Right cardiac atrium (tissue), 5 donors: ENCODE measurements around the gene CABP4. TPM values are rescaled to one million over a fixed set of nuclear protein-coding genes. Genes with fewer than 3 reads are reported as not detected.

Experiments used
- ATAC-seq, 2 donors: fragments of 200-7000 bp; cut with Tn5 transposase; one replicate each; pipeline versions ENCODE4 v1.8.0 to v1.9.1; 2020; ENCODE audit warnings: moderate library complexity in 2 of 2, mild to moderate bottlenecking in 1 of 2
- DNase-seq, 3 donors: peaks; one replicate each; pipeline ENCODE4 v3.0.0-alpha.2; 2020
- H3K27ac ChIP-seq: one replicate; pipeline ENCODE4 v1.5.1; 2013; ENCODE audit warnings: mild to moderate bottlenecking, low read length, control low read depth, moderate library complexity
- H3K27me3 ChIP-seq: one replicate; pipeline ENCODE4 v1.6.1; 2013; ENCODE audit not compliant: control insufficient read depth, insufficient read depth
- H3K4me1 ChIP-seq: one replicate; pipeline ENCODE4 v1.6.1; 2013; ENCODE audit warnings: low read length; ENCODE audit not compliant: control insufficient read depth, insufficient read depth
- H3K4me3 ChIP-seq: one replicate; pipeline ENCODE4 v1.5.1; 2013; ENCODE audit warnings: low read length, control low read depth
- H3K9me3 ChIP-seq: one replicate; pipeline ENCODE4 v1.6.1; 2013; ENCODE audit warnings: low read length; ENCODE audit not compliant: control insufficient read depth
- WGBS: extraction: QIAGEN DNeasy Blood & Tissue Kit; methylation state at CpG from one replicate; pipeline ENCODE4 v1.1.7; 2013; 5-methylcytosine and 5-hydroxymethylcytosine counted together
- intact Hi-C, 4 donors: fragments of 100-400 bp; cut with DNase I; formaldehyde crosslinking; loops; one replicate each; pipeline versions ENCODE4 v1.11.0 to v1.14.0; 2022 to 2023
- polyA plus RNA-seq: library from polyadenylated mRNA; stranded (reverse); fragments of 200-250 nt; gene quantifications from one replicate; pipeline ENCODE4 v1.2.3, GENCODE V29; 2013
- total RNA-seq, 4 donors: library from RNA; stranded (reverse); fragmentation: NEBNext Ultra II Directional; extraction: Animal tissue kit (Norgen Biotek cat#: 25700); gene quantifications; one replicate each; pipeline ENCODE4 v1.2.1, GENCODE V29; 2021
- donor health status: healthy with polysubstance abuse.
- donor health status: DM: no; HTN: yes; CAD: no.
- donor health status: DM: no; HTN: no; CAD: no.
- donor health status: DM: no; HTN: yes; CAD: no; lungs with severe emphysema.
- donor health status: DM: yes; HTN: yes; CAD: no.

The CABP4 gene
- total and polyA plus RNA-seq, 5 donors = 0.81 to 1.8 (median 1.2) TPM

DNA sequence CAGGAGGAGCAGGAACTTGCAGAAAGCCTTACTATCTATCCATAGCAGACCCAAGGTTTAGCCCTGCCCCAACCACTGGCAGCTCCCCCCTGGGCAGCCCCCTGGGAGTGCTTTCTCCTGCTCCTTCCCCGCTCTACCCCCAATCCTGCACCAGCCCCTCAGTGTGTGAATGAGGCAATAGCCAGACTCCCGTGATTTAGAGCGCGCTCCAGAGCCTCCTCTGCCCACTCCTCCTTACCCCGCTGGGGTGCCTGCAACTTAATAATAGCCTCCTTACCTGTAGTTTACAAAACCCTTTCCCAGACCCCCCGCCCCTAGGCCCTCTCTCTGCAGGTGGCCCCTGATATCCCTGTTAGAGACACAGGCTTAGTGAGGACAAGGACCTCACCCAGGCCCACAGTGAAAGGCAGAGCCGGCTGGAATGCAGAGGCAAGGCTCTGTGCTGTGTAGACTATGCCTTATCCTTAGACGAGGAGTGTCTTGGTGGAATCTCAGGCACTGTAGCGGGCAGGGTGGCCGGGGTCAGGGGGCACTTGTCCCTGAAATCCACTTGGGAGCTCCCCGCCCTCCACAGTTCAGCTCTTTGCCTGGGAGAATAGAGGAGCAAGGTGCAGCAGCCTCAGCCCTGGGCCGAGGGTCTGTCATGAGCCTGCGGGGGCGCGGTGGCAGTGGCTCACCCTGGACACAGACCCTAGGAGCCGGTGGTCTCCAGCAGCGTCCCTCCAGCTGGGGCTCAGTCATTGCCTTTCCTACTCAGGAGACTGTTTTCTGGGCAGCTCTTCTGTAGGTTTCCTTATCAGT, 44.0 kb upstream of the CABP4 start:
- no peak for DNase-seq
- Histone ChIP-seq H3K4me1 (no peaks in the 10 kb centered on the region), H3K4me3 (no peak overlapping the region), H3K27ac (no peak overlapping the region), H3K9me3 (no peaks in the 10 kb centered on the region), H3K27me3 (no peaks in the 10 kb centered on the region)
- intact Hi-C loops = loop anchor here in 1 of 4 donors (10.0 kb wide), 1 partner anchor 54 kb away; the partner anchor contains the start of gene TMEM134
- ATAC-seq = no peak
- 76% methylated on average over 17 of the region's 17 CpGs for WGBS

DNA sequence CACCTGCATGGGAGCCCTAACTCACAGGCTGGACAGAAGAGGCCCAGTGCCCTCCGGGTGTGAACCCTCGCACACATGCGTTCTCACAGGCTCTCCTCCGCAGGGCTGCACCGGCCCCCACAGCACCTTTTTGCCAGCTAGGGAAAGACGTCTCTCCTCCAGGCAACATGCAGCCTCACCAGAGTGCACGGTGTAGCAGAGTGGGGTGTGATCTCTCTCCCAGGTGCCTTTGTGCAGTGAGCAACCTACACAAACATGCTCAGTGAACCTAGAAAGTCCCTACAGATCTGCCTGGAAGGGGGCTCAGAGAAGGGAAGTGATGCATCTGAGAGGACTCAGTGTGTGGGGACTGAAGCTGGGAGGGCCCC, 43.4 kb upstream of the CABP4 start:
- no peak for DNase-seq
- Histone ChIP-seq H3K9me3 (no peaks in the 10 kb centered on the region), H3K4me3 (no peak overlapping the region), H3K27ac (no peak overlapping the region), H3K4me1 (peaks cover 3% of the 10 kb centered on the region), H3K27me3 (no peaks in the 10 kb centered on the region)
- 53% methylated on average over 7 of the region's 7 CpGs for WGBS
- intact Hi-C loops = loop anchor here in 1 of 4 donors (10.0 kb wide), 1 partner anchor 53 kb away; the partner anchor contains the start of gene TMEM134
- ATAC-seq = no peak

DNA sequence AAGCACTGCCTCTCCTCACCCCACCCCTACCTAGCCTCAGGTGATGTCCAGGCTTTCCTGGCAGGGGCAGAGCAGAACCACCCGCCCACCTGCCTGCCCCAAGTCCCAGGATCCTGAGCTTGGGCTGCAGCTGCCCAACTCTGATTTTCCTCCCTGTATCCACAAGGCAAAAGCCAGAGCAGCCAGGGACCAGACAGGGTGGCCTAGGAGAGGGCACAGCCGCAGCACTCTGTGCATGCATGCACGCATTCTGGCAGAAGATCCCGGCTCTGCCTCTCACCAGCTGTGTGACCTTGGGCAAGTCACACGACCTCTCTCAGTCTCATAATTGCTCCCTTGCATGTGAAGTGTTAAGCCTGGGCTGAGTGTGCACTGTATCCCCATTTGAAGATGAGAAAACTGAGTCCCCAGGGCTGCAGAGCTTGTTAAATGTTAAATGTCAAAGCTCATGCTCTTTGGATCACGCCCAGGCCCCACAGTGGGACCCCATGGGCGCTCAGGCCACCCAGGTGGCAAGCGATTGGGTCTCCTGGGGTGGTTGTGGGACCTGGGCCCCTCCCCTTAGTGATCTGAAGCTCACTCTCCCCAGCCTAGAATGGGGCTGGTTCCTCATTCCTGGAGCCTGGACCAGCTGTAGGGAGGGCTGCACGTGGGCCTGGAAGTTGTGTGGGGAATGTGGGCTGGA, 42.5 kb upstream of the CABP4 start:
- H3K27me3 ChIP-seq = no peaks in the 10 kb centered on the region
- H3K4me1 ChIP-seq = peaks cover 3% of the 10 kb centered on the region
- WGBS = 74% methylated on average over 9 of the region's 9 CpGs
- DNase-seq (no peak), ATAC-seq (no peak)
- intact Hi-C loops = loop anchor here in 1 of 4 donors (10.0 kb wide), 1 partner anchor 52 kb away; the partner anchor contains the start of gene TMEM134
- H3K4me3 ChIP-seq = no peak overlapping the region
- H3K27ac ChIP-seq = no peak overlapping the region
- no peaks in the 10 kb centered on the region for H3K9me3 ChIP-seq

DNA sequence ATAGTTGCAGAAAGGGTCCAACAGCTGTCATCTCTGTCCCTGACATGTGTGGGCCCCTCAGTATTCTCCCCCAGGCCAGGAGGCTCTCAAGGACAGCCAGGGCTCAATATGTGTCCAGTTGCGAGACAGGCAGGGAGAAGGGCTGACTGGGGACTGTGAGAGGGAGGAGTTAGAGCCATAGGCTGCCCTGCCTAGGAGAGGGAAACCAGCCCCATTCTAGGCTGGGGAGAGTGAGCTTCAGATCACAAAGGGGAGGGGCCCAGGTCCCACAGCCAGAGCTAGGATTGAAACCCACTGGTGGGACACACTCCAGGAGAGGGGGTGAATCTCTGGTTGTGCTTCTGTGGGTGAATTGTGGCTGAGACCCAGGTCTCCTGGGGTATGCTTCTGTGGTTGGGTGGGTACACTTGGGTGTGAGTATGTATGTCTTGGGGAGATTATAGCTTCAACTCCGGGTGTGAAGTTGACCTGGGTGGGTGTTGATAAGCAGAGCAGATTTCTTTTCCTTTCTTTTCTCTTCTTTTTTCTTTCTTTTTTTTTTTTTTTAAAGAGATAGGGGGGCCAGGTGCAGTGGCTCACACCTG, 41.8 kb upstream of the CABP4 start:
- Histone ChIP-seq H3K9me3 (no peaks in the 10 kb centered on the region), H3K27me3 (no peaks in the 10 kb centered on the region), H3K4me1 (peaks cover 3% of the 10 kb centered on the region), H3K4me3 (no peak overlapping the region), H3K27ac (no peak overlapping the region)
- DNase-seq = no peak
- 69% methylated on average over 2 of the region's 2 CpGs for WGBS
- ATAC-seq = no peak
- intact Hi-C loops = loop anchor here in 1 of 4 donors (10.0 kb wide), 1 partner anchor 51 kb away; the partner anchor contains the start of gene TMEM134

DNA sequence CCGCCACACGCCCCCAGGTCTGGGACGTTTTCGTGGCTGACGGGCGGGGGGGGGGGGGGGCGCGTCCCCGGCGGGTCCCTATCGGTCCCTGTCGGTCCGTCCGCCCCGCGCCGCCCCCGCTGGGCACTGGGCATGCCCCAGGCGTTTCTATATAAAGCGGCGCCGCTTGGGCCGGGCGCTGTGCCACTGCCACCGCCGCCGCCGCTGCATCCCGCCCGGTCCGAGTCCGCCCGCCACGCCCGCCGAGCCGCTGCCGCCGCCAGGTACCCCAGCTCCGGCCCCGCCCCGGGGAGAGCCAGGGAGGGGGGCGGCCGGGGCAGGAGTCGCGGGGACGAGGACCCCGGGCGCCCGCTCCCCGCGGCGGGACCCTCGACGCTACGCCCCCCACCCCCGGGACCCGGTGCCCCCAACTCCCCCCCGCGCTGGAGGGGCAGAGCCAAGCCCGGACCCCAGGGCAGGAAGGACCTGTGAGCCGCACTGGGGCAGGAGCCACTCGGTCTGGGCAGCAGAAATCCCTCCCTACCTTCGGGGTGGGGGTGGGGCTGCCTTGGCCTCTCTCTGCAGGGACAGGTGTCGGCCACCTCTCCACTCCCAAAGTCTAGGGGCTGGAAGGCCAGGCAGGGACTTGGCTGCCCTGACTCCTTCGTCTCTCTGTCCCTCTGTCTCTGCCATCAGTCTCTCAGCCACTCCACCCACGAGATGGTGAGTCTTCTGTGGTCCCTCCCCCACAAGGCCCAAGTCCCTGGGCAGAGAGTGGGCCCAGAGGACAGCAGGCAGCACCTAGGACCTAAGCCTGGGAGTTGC, 39.5 kb upstream of the CABP4 start, which contains the start of gene CARNS1:
TSS of gene CARNS1 (plus strand) at position 178 of the 804 bp plus-strand sequence. CDS start at position 700, 522 bp downstream.
- peak within 1 kb of the TSS; percentile 18 for H3K4me3 ChIP-seq
- no peaks in the 10 kb centered on the region for H3K27me3 ChIP-seq
- DNase-seq = peak in 2 of 3 donors; percentile 70 to 71
- WGBS = 6% methylated on average over 66 of the region's 67 CpGs
- H3K4me1 ChIP-seq = peaks cover 8% of the 10 kb centered on the region
- H3K9me3 ChIP-seq = no peaks in the 10 kb centered on the region
- peak within 1 kb of the TSS; percentile 18 for H3K27ac ChIP-seq
- no peak for ATAC-seq
- intact Hi-C loops = loop anchor here in 1 of 4 donors (10.0 kb wide), 1 partner anchor 49 kb away; the partner anchor contains the start of gene TMEM134

DNA sequence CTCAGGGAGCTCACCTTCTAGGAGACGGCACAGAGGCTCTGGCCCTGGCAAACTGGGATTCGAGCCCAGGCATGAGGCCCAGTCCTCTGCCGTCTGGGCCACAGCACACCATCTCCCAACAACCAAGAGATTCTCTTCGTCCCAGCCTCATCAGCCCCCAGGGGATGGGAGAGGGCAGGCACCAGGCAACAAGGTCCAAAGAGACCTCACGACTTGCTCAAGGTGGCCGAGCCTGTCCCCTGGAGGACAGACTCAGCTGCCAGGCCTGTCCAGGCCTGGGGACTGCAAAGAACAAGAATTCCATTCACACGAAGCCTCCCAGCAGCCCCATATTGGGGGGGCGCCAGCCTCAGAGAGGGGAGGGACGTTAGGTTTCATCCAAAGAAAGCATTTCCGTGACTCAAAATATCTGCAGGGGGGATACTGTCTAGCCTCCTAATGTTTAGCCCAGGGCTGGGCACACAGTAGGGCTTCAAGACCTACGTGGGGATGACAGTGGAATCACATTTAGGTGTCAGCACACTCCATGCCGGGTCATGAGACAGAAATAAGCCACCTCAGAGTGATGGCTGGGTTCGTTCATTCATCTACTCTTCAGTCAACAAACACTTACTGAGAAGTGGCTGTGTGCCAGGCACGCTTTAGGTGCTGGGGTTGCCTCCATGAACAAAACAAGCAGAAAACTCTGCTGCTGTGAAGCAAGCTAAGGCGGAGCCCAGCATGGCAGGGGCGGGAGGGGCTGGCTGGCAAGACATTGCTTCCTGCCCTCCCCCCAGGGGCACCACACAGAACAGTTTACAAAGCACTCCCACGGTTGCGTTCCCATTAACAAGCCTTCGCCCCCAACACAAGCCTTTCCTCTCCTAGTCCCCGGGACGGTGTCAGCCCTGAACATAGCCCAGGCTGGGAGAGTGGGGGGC, 38.5 kb upstream of the CABP4 start:
- Histone ChIP-seq H3K27ac (peak overlapping the region; percentile 18), H3K4me1 (peaks cover 10% of the 10 kb centered on the region)
- WGBS = 48% methylated on average over 21 of the region's 21 CpGs

DNA sequence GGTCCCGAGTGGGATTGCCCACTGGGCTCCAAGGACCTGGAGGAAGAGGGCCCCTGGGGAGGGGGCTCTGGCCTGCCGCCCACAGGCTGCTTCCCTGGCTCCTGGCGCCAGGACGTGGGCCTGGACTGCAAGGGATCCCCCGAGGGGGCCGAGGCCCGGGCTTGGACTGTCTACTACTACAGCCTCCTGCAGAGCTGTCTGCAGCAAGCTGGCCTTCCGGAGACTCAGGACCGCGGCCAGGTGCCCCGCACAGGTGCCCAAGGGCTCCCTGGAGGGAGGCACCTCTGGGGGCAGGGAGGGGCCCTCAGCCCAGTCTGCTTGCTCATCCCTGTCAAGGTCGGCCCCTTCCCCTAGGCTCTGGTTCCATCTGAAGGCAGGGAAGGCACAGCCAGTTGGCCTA, 37.7 kb upstream of the CABP4 start:
- Histone ChIP-seq H3K27ac (peak overlapping the region; percentile 60), H3K9me3 (no peaks in the 10 kb centered on the region), H3K4me3 (no peak overlapping the region), H3K27me3 (no peaks in the 10 kb centered on the region), H3K4me1 (peaks cover 10% of the 10 kb centered on the region)
- ATAC-seq = no peak
- WGBS = 76% methylated on average over 12 of the region's 12 CpGs
- peak in 2 of 3 donors; percentile 64 to 72 for DNase-seq
- intact Hi-C loops = loop anchor here in 1 of 4 donors (10.0 kb wide), 1 partner anchor 47 kb away; the partner anchor contains the start of gene TMEM134

More for the DNA sequence above, 38.5 kb upstream of the CABP4 start:
- no peaks in the 10 kb centered on the region for H3K9me3 ChIP-seq
- peak; percentile 60 to 84 (median 80) for DNase-seq
- no peak overlapping the region for H3K4me3 ChIP-seq
- no peak for ATAC-seq
- intact Hi-C loops = loop anchor here in 1 of 4 donors (10.0 kb wide), 1 partner anchor 48 kb away; the partner anchor contains the start of gene TMEM134
- no peaks in the 10 kb centered on the region for H3K27me3 ChIP-seq

DNA sequence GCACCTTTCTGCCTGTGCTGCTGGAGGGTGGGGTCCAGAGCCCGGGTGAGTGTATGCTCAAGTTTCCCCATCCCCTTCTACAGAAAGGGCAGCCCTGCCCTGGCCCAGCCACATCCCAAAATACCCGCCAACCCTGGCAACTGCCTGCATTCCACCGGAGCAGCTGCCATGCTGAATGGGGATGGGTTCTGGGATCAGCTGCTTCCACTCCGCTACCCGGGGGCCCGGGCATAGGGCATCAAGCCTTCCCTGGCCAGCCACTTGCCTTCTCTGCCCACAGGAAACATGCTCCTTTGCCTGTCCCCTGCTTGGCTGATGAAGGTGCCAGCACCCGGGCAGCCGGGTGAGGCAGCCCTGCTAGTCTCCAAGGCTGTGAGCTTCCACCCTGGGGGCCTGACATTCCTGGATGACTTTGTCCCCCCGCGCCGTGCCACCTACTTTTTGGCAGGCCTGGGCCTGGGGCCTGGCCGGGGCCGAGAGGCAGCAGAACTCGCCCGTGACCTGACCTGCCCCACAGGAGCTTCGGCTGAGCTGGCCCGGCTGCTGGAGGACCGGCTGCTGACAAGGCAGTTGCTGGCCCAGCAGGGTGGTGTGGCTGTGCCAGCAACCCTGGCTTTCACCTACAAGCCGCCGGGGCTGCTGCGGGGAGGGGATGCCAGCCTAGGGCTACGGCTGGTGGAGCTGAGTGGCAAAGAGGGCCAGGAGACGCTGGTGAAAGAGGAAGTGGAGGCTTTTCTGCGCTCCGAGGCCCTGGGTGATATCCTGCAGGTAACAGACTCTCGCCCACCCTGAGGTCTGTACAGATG, 36.5 kb upstream of the CABP4 start:
- H3K9me3 ChIP-seq = no peaks in the 10 kb centered on the region
- peaks cover 10% of the 10 kb centered on the region for H3K4me1 ChIP-seq
- H3K27ac ChIP-seq = peak overlapping the region; percentile 60
- intact Hi-C loops = loop anchor here in 1 of 4 donors (10.0 kb wide), 1 partner anchor 46 kb away; the partner anchor contains the start of gene TMEM134
- H3K27me3 ChIP-seq = no peaks in the 10 kb centered on the region
- DNase-seq (peak; percentile 44 to 81 (median 74)), ATAC-seq (peak; percentile 2 to 18)
- 57% methylated on average over 26 of the region's 26 CpGs for WGBS
- no peak overlapping the region for H3K4me3 ChIP-seq
